ENCODE results near the gene JOSD2.

The JOSD2 gene

DNA sequence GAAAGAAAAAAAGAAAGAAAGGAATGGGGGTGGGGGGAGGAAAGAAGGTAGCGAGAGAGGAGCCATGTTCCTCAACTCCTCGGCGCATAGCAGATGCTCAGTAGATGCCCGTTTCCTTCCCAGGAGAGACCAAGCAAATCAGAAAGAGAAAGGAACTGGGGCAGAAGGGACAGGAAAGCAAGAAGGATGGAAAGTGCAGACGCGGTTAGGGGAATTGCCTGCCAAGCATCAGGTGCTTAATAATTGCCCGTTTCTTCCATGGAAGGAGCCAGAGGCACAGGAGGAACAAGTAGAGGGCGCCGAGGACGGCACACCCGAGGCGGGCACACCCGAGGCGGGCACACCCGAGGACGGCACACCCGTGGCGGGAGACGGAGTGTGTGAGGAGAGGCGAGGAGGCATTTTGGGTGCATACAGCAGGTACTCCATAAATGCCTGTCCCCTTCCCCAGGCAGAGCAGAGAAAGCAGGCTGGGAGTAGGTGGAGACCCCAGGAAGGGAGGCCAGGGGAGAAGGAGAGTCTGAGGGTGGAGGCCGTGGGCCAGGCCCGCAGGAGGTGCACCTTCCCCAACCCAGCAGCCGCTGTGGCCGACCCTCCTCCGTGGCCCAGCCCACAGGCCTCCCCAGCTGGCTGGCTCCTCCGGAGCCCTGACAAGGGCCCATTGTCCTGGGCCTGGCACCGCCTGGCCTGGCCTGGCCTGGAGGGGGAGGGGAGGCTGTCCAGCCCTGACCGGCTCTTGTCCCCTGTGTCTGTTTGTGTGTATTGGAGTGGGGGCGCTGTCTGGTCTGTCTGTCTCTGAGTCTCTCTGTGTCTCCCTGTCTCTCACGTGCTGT, 14.6 kb downstream of the JOSD2 start:
- H3K4me3 ChIP-seq (ENCODE audit: control insufficient read depth, low read depth, low read length) = no peak overlapping the region
- DNase-seq (ENCODE audit: low read depth) = no peak
- TF ChIP-seq, protein P1, sequence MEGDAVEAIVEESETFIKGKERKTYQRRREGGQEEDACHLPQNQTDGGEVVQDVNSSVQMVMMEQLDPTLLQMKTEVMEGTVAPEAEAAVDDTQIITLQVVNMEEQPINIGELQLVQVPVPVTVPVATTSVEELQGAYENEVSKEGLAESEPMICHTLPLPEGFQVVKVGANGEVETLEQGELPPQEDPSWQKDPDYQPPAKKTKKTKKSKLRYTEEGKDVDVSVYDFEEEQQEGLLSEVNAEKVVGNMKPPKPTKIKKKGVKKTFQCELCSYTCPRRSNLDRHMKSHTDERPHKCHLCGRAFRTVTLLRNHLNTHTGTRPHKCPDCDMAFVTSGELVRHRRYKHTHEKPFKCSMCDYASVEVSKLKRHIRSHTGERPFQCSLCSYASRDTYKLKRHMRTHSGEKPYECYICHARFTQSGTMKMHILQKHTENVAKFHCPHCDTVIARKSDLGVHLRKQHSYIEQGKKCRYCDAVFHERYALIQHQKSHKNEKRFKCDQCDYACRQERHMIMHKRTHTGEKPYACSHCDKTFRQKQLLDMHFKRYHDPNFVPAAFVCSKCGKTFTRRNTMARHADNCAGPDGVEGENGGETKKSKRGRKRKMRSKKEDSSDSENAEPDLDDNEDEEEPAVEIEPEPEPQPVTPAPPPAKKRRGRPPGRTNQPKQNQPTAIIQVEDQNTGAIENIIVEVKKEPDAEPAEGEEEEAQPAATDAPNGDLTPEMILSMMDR (IDR thresholded peaks at IDR 0.05; ENCODE audit: control insufficient read depth, insufficient read depth, low read depth, low read length, missing control alignments) = no peak

DNA sequence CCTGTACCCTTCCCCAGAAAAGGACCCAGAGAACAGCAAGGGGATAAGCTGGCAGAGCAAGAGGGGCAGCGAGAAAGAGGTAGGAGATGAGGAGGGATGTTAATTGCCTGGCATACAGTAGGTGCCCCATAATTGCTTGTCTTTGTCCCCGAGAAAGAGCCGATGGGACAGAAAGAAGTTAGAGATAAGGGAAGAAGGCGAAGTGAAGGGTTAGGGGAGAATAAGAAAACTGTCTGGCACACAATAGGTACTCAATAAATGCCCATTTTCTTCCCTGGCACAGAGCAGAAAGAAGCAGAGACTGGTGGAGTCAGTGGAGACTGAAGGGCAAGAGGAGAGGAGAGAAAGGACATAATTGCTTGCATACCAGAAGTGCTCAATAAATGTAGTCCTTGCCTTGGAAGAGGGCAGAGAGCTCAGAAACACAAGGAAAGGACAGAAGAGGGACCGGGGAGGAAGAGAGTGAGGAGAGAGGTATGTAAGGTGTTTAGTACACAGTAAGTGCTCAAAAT, 15.9 kb downstream of the JOSD2 start:
- no peak overlapping the region for H3K4me3 ChIP-seq (ENCODE audit: control insufficient read depth, low read depth, low read length)
- TF ChIP-seq, protein P1 (IDR thresholded peaks at IDR 0.05; ENCODE audit: control insufficient read depth, insufficient read depth, low read depth, low read length, missing control alignments) = no peak
- DNase-seq (ENCODE audit: low read depth) = no peak

DNA sequence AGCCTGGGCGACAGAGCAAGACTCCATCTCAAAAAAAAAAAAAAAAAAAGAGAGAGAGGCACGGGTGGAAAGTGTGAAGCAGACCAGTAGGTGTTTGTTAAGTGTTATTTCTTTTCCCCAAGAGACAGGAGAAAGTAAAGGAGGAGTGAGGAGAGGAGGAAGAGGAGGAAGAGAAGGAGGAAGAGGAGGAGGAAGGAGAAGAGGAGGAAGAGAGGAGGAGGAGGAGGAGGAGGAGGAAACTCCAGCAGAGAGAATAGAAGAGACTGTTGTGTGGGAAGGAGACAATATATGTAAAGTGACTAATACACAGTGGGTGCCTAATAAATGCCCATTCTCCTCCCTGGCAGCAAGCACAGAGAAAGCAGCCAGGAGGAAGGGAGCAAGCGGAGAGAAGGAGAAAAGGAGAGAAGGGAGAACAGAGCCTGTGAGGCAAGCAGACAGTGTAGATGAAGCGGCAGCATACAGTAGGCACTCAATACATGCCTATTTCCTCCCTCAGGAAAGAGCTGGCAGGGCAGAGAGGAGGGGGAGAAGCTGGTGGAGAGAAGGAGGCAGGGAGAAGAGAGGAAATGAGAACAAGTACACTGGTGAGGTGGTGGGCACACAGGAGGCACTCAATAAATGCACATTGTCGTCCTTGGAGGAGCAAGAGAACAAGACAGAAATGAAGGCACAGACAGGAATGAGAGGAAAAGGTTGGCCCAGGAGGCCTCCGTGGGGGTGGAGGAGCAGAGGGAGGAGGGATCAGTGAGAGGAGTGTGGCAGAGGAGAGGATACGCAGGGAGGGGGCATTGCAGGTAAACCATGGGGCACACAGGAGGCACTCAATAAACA, 16.6 kb downstream of the JOSD2 start:
- TF ChIP-seq, protein P1 (IDR thresholded peaks at IDR 0.05; ENCODE audit: control insufficient read depth, insufficient read depth, low read depth, low read length, missing control alignments) = no peak
- DNase-seq (ENCODE audit: low read depth) = no peak
- H3K4me3 ChIP-seq (ENCODE audit: control insufficient read depth, low read depth, low read length) = no peak overlapping the region

DNA sequence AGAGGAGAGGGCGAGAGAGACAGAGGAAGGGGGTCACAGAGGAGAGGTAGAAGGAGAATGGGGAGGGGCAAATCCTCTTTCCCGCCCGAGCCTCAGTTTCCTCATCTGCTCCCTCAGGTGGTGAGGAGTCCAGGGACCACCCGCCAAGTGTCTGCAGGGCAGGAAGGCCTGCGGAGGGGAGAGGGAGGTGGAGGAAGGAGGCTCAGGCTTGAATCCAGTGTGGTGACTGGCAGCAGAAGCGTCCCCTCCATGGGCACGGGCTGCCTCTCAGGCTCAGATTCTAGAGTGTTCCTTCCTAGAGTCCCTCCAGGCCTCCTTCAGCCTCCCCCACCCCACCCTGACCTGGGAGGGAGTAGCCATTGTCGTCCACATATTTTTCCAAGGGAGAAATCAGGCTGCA, 17.8 kb downstream of the JOSD2 start:
- no peak for DNase-seq (ENCODE audit: low read depth)
- TF ChIP-seq, protein P1 (IDR thresholded peaks at IDR 0.05; ENCODE audit: control insufficient read depth, insufficient read depth, low read depth, low read length, missing control alignments) = no peak
- H3K4me3 ChIP-seq (ENCODE audit: control insufficient read depth, low read depth, low read length) = no peak overlapping the region

DNA sequence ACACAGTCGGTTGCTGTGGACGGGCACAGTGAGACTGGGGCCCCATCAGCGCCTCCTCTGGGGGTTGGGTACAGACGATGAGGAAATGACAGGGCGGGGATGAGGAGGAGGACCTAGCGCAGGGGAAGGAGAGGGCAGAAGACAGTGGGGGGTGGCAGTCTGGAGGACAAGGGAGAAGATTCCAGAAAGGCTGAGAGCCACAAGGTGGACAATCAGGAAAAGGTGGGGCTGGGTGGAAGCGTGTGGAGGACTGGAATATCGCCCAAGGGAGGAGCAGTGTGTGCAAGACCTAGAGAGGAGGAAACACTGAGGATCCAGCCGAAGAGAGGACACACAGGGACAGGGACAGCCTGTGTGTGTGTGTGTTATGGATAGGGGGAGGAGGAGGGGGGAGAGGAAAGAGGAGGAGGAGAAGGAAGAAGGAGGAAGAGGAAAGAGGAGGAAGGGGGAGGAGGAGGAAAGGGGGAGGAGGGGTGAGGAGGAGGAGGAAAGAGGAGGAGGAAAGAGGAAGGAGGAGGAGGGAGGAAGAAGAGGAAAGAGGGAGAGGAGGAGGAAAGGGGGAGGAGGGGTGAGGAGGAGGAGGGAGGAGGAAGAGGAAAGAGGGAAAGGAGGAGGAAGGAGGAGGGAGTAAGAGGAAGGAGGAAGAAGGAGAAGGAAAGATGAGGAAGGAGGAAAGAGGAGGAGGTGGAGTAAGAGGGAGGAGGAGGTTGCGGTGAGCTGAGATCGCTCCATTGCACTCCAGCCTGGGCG, 18.5 kb downstream of the JOSD2 start:
- H3K4me3 ChIP-seq (ENCODE audit: control insufficient read depth, low read depth, low read length) = no peak overlapping the region
- no peak for DNase-seq (ENCODE audit: low read depth)
- TF ChIP-seq, protein P1 (IDR thresholded peaks at IDR 0.05; ENCODE audit: control insufficient read depth, insufficient read depth, low read depth, low read length, missing control alignments) = no peak

DNA sequence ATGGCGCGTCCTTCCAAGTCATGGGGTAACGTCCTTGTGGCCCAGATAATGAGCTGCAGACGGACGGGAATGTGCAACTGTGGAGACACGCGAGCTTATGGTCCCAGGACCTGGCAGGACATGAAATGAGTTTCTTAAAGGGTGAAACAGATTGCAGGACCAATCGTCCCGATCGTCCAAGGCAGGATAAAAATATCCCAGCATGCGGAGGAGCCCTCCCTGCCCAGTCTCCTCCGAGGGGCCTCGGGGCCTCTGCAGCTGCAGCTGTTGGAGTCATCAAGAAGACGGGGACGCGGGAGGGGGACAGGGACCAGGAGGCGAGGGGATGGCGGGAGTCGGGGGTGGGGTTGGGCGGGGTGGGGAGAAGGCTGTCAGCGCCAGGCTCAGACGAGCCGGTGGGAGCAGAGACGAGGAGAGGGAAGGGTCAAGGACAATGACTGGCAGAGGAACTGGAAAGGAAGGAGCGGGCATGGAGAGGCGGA, 20.0 kb downstream of the JOSD2 start:
- TF ChIP-seq, protein P1 (IDR thresholded peaks at IDR 0.05; ENCODE audit: control insufficient read depth, insufficient read depth, low read depth, low read length, missing control alignments) = no peak

More for the DNA sequence above, 20.0 kb downstream of the JOSD2 start:
- DNase-seq (ENCODE audit: low read depth) = no peak
- H3K4me3 ChIP-seq (ENCODE audit: control insufficient read depth, low read depth, low read length) = no peak overlapping the region

All from AG09309 (cell line).